Activated naive CD8-positive, alpha-beta T cell treated with anti-CD3 and anti-CD28 coated beads for 36 hours (primary cell): ENCODE data around the gene EHMT2. TPM values are rescaled to one million over a fixed set of nuclear protein-coding genes. Genes with fewer than 3 reads are reported as not detected.

Experiments
- DNase-seq: peaks from one replicate; pipeline ENCODE4 v3.0.0; 2021
- H3K27ac Mint-ChIP-seq: one replicate; pipeline ENCODE4 v1.8.0; 2022; ENCODE audit warnings: mild to moderate bottlenecking, moderate library complexity, mixed read lengths
- H3K27me3 Mint-ChIP-seq: one replicate; pipeline ENCODE4 v1.8.0; 2022; ENCODE audit warnings: mild to moderate bottlenecking, mixed read lengths
- H3K36me3 Mint-ChIP-seq: one replicate; pipeline ENCODE4 v1.8.0; 2021; ENCODE audit warnings: mild to moderate bottlenecking, mixed read lengths
- H3K4me1 Mint-ChIP-seq: one replicate; pipeline ENCODE4 v1.8.0; 2021; ENCODE audit warnings: mixed read lengths
- H3K4me3 Mint-ChIP-seq: one replicate; pipeline ENCODE4 v1.8.0; 2022; ENCODE audit warnings: mild to moderate bottlenecking, moderate library complexity, mixed read lengths
- H3K9me3 Mint-ChIP-seq: one replicate; pipeline ENCODE4 v1.8.0; 2022; ENCODE audit warnings: mixed read lengths
- total RNA-seq, 2 experiments: library from RNA; stranded (reverse); gene quantifications; one replicate each; pipeline ENCODE4 v1.2.3, GENCODE V29; 2021

The EHMT2 gene
- total RNA-seq, 2 experiments from 2014 or later = 63.4 to 64.0 TPM

DNA sequence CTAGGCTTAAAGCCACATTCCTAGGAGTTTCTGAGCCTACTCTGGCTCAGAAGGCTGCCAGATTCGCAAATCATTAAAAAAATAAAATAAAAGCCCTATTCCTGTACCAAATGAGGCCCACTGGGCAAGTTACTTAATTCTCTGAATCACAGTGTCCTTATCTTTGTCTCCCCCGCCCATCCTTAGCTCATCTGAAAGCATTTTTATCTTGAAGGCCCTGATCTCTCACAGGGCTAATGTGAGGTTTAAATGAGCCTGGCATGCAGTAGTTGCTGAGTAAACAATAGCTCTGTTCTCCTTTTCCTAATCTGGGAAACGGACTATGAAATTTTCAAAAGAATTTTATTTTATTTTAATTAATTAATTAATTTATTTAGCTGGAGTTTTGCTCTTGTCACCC is 6.5 kb upstream of the EHMT2 start:
- Mint-ChIP-seq H3K9me3 (no peaks in the 10 kb centered on the region), H3K27ac (no peak overlapping the region), H3K4me3 (no peak overlapping the region), H3K27me3 (peaks cover 6% of the 10 kb centered on the region), H3K4me1 (peaks cover 18% of the 10 kb centered on the region), H3K36me3 (no peaks in the 10 kb centered on the region)
- DNase-seq = no peak

DNA sequence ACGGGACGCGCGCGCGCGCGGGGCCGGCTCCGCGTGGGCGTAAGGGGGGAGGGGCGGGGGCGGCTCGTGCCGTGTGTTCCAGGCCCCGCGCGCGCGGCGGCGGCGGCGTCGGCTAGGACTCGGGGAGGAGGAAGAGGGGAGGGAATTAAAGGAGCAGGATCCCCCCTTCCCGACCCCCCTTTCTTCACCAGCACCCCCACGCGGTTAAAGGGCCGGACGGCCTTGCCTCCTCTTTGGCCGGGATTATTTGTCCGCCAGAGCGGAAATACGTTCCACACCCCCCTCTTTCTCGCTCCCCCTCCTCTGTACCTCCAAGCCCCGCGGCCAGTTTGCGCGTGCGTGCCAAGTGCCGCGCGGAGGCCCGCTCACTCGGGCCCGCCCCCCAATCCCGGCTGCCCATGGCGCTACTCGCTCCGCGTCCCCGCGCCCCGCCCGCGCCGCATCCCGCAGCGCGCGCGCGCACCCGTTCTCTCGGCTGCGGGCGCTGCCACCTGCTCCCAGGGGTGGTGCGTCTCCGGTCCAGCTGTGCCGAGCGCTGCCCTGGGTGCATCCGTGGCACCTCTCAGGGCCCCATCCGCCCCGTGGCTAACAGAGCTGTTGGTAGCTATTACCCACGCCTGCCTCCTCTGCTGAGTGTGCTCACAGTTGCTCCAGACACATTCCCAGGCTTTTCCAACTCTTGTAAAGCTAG is 4.6 kb upstream of the EHMT2 start, which contains the start of gene ZBTB12:
ZBTB12 (minus strand) TSS at position 134 of the 691 bp plus-strand sequence. CDS start 781 bp downstream, outside the sequence.
- DNase-seq = peak; percentile 91
- H3K4me1 Mint-ChIP-seq = peaks cover 23% of the 10 kb centered on the region
- H3K27me3 Mint-ChIP-seq = peaks cover 6% of the 10 kb centered on the region
- H3K4me3 Mint-ChIP-seq = peak within 1 kb of the TSS; percentile 84
- H3K9me3 Mint-ChIP-seq = no peaks in the 10 kb centered on the region
- H3K27ac Mint-ChIP-seq = peak within 1 kb of the TSS; percentile 84
- H3K36me3 Mint-ChIP-seq = peaks cover 4% of the 10 kb centered on the region

DNA sequence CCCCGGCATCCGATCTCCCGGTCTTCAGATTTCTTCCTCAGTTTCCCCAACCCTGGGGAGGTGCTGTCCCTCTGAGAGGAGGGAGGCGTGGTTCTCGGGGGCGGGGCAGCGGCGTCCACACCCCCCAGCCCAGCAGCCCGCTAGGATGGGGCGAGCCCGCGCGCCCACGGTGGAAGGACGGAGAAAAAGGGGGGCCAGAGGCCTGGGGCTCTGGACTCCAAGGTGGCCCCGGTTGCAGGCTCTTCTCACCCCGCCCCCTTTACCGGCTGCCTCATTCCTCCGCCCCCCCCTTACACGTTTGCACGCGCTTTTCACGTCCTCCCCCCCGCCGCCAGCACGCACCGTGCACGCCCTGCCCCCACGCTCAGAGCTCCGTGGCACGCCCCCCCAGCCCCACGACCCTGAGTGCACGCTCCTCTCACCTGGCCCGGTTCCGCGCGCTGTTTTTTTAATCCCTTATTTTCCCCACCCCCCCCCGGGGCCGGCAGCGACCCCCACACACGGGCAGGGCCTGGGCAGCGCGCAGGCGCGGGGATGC is 4.0 kb upstream of the EHMT2 start:
- Mint-ChIP-seq H3K9me3 (no peaks in the 10 kb centered on the region), H3K4me1 (peaks cover 25% of the 10 kb centered on the region), H3K27ac (peak overlapping the region; percentile 54), H3K27me3 (peaks cover 6% of the 10 kb centered on the region), H3K4me3 (peak overlapping the region; percentile 69), H3K36me3 (peaks cover 4% of the 10 kb centered on the region)
- DNase-seq = peak; percentile 67

DNA sequence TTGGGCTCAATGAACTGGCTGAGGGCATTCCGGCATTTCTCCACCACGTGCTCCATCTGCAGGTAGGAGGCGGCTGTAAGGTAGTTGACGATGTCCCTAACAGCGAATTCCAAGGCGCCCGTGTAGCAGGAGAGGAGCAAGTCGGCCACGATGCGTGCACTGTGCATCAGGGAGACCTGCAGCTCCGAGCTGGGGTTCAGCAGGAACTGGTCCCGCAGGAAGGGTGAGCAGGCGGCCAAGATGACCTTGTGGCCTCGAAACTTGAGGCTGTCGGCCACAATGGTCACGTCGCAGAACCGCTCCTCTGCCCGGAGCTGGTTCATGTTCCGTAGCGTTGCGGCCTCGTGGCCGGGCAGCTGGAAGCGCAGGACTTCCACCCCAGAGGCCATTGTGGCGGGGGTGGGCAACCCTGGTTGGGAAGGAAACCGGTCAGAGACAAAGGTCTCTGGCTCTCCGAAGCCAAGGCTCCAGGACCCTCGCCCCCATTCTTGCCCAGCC is 3.5 kb upstream of the EHMT2 start:
- no peak for DNase-seq
- peak overlapping the region; percentile 54 for H3K27ac Mint-ChIP-seq

DNA sequence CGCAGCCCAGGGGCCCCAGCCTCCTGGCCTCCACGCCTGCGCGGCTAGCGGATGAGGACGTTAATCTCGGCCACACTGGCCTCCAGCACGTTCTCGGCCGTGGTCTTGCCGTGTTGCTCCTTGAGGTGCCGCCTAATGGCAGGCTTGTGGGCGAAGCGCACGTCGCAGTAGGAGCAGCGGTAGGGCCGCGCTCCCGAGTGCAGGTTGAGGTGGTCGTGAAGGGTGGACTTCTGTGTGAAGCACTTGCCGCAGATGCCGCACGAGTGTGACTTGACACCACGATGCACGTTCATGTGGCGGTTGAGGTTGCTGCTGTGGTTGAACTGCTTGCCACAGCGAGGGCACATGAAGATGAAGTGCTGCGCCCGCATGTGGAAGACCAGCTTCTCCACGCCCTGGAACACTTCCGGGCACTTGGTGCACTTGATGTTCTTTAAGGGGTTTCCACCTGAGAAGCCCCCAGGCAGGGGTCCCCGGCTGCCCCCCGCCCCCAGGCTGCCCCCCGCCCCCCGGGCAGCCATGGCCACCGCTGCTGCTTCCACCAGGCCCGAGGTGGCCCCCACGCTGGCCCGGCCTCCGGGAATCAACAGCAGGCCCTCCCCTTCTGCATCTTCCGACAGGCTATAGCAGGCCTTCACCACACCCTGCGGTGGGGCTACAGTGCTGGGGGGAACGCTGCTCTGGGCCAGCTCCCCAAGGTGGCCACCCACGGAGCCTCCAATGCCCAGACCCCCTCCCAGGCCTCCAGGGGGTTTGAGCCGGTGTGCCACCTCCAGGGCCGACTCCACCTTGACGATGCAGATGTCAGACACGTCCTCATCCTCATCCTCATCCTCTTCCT is 2.6 kb upstream of the EHMT2 start:
- DNase-seq = peak; percentile 27
- peaks cover 32% of the 10 kb centered on the region for H3K4me1 Mint-ChIP-seq
- peaks cover 6% of the 10 kb centered on the region for H3K27me3 Mint-ChIP-seq
- H3K9me3 Mint-ChIP-seq = no peaks in the 10 kb centered on the region
- H3K27ac Mint-ChIP-seq = peak overlapping the region; percentile 54
- peaks cover 9% of the 10 kb centered on the region for H3K36me3 Mint-ChIP-seq
- H3K4me3 Mint-ChIP-seq = peak overlapping the region; percentile 39

More for the DNA sequence above, 3.5 kb upstream of the EHMT2 start:
- Mint-ChIP-seq H3K36me3 (peaks cover 4% of the 10 kb centered on the region), H3K9me3 (no peaks in the 10 kb centered on the region), H3K4me3 (peak overlapping the region; percentile 69), H3K4me1 (peaks cover 29% of the 10 kb centered on the region), H3K27me3 (peaks cover 6% of the 10 kb centered on the region)

DNA sequence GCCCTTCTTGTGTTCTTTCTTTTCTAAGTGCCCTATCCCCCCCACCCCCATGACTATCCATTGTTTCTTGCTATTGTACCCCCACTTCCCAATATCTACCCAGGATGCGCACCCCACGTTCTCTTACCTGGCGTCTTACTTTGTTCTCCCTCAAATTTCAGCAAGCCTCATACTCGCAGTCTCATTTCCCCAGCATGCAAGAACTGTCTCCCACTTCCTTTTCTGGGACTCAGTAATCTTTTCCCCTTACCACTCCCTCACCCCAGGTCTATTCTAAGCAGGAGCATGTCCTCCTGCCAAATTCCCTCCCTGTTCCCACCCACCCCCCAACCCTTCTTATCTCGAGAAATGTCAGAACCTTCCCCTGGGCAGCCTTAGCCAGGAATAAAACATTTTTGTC is 1.7 kb upstream of the EHMT2 start:
- peaks cover 32% of the 10 kb centered on the region for H3K4me1 Mint-ChIP-seq
- no peaks in the 10 kb centered on the region for H3K9me3 Mint-ChIP-seq
- DNase-seq = no peak
- H3K36me3 Mint-ChIP-seq = peaks cover 9% of the 10 kb centered on the region
- peaks cover 6% of the 10 kb centered on the region for H3K27me3 Mint-ChIP-seq
- H3K27ac Mint-ChIP-seq = peak overlapping the region; percentile 40
- H3K4me3 Mint-ChIP-seq = peak overlapping the region; percentile 61

DNA sequence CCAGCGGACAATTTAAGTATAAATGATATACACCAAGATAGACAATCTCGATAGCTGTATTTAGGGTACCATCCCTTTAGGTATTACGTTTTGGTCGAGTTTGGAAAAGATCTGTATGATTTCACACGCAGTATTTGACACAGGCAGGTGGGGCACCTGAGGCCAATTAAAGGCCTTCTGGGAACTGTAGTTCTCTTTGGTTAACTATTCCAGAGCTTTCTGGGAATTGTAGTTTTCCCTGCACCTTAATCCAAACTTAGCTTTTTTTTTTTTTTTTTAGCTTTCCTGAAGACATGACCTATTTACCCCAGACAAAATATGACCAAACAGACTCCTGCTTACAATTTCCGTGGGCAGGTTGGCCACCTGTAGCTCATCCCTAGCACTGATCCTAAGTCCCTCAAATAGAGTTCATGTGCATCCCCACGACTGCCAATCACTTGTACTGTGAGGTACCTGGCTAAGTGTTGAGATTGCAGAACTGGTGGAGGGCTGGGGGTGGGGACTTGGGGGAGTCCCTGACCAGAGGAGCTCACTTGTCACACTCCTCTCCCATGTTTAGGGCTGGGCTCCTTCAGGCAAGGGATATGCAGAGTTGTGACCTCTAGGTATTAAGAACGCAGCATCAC is 999 bp upstream of the EHMT2 start:
- H3K4me3 Mint-ChIP-seq = peak overlapping the region; percentile 97
- no peaks in the 10 kb centered on the region for H3K9me3 Mint-ChIP-seq
- peaks cover 11% of the 10 kb centered on the region for H3K36me3 Mint-ChIP-seq
- DNase-seq = peak; percentile 22
- H3K4me1 Mint-ChIP-seq = peaks cover 32% of the 10 kb centered on the region
- H3K27ac Mint-ChIP-seq = peak overlapping the region; percentile 97
- H3K27me3 Mint-ChIP-seq = peaks cover 6% of the 10 kb centered on the region

DNA sequence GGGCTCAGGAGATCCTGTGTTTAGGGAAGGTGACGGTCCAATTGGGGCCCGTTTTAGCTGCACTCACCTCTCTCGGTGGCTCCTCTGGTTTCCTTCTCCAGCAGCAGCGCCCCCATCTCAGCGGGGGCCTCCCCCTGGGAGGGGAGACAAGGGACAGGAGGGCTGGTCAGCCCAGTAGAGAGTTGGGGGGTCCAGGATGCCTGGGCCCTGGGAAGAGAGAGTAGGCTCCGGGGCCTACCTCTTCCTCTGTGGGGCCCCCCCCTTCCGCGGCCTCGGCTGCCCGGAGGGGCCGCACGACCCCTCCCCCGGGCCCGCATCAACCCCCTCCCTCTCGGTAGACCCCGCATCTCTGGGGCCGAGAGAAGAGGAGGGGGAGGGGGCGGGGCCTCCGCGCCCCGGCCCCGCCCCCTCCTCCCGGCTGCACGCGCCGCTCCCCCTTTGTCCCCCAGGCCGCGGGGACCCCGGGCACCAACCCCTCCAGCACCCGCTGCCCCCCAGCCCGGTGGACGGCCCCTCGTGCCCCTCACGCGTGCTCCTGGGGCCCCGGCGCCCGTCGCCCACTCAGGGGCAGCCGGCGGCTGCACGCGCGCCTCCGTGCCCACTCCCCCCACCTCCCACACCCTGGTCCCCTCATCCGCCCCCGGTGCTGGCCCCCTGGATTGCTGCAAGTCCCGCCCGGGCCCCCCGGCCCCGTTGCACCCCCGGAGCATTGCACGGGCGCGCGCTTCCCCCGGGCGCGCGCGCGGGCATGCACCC is 464 bp downstream of the EHMT2 start:
- peaks cover 25% of the 10 kb centered on the region for H3K4me1 Mint-ChIP-seq

DNA sequence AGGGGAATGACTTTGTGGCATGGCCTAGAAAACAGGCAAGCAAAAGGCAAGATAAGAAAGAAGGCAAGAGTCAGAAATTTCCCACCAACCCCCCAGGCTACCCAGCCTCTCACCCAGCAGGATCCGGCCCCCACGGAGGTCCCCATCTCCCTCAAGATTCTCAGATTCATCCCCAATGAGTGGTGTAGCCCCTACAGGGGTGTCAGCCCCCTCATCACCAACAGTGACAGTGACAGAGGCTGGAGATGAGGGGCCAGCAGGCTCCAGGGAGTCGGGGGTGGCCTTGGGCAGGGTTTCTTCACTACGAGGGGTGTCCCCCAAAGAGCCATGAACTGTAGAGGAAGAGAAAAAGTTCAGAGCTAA is 1.0 kb downstream of the EHMT2 start:
- Mint-ChIP-seq H3K9me3 (no peaks in the 10 kb centered on the region), H3K4me3 (peak overlapping the region; percentile 86), H3K4me1 (peaks cover 25% of the 10 kb centered on the region), H3K27me3 (no peaks in the 10 kb centered on the region), H3K36me3 (peaks cover 13% of the 10 kb centered on the region), H3K27ac (peak overlapping the region; percentile 85)
- no peak for DNase-seq

More for the DNA sequence above, 464 bp downstream of the EHMT2 start:
- peaks cover 13% of the 10 kb centered on the region for H3K36me3 Mint-ChIP-seq
- peak overlapping the region; percentile 86 for H3K4me3 Mint-ChIP-seq
- H3K9me3 Mint-ChIP-seq = no peaks in the 10 kb centered on the region
- DNase-seq = no peak
- no peaks in the 10 kb centered on the region for H3K27me3 Mint-ChIP-seq
- peak overlapping the region; percentile 85 for H3K27ac Mint-ChIP-seq

DNA sequence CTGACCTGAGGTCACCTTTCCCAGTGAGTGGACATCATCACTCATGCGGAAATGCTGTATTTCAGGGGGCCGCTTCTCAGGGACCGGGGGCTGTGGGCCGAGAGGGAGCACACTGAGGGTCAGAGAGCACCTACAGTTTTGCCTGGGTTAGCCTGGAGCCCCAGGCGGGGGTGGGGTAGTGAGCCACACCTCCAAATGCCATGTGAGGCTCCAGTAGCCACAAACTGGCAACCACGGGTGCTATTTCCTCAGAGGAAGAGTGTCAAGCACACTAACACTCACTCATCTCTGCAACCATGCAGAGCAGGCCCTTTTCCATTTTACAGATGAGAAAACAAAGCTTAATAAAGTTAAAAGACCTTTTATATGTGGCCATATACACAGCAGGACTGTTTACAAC is 4.7 kb downstream of the EHMT2 start:
- peaks cover 9% of the 10 kb centered on the region for H3K4me1 Mint-ChIP-seq
- DNase-seq = no peak
- no peak overlapping the region for H3K27ac Mint-ChIP-seq
- no peaks in the 10 kb centered on the region for H3K9me3 Mint-ChIP-seq
- no peaks in the 10 kb centered on the region for H3K27me3 Mint-ChIP-seq
- H3K36me3 Mint-ChIP-seq = peaks cover 16% of the 10 kb centered on the region
- H3K4me3 Mint-ChIP-seq = no peak overlapping the region

DNA sequence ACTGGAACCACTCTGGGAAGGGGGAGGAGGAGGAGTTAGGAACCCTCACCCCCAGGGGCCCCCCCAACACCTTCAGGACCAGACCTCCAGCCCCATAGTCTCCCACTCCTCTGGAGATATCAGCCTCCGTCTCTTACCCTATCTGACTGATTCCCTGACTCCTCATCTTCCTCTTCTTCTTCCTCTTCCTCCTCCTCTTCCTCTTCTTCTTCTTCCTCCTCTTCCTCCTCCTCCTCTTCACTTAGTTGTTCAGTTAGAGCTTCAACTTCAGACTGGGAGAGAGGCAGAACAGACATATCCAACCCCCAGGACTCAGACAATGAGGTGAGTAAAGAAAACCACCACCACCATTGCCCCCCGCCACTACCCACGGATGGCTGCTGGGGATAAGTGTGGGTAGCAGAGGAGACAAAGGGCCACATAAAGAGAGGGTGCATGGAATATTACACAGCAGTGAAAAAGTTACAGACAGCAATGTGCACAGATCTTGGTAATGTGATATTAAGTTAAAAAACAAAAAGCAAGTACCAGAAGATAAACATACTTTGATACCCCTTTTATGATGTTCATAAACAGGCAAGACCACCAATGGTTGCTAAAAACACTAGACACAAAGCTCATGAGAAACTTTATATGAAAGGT is 8.0 kb downstream of the EHMT2 start:
- no peak overlapping the region for H3K27ac Mint-ChIP-seq
- peaks cover 19% of the 10 kb centered on the region for H3K36me3 Mint-ChIP-seq
- H3K4me3 Mint-ChIP-seq = no peak overlapping the region

DNA sequence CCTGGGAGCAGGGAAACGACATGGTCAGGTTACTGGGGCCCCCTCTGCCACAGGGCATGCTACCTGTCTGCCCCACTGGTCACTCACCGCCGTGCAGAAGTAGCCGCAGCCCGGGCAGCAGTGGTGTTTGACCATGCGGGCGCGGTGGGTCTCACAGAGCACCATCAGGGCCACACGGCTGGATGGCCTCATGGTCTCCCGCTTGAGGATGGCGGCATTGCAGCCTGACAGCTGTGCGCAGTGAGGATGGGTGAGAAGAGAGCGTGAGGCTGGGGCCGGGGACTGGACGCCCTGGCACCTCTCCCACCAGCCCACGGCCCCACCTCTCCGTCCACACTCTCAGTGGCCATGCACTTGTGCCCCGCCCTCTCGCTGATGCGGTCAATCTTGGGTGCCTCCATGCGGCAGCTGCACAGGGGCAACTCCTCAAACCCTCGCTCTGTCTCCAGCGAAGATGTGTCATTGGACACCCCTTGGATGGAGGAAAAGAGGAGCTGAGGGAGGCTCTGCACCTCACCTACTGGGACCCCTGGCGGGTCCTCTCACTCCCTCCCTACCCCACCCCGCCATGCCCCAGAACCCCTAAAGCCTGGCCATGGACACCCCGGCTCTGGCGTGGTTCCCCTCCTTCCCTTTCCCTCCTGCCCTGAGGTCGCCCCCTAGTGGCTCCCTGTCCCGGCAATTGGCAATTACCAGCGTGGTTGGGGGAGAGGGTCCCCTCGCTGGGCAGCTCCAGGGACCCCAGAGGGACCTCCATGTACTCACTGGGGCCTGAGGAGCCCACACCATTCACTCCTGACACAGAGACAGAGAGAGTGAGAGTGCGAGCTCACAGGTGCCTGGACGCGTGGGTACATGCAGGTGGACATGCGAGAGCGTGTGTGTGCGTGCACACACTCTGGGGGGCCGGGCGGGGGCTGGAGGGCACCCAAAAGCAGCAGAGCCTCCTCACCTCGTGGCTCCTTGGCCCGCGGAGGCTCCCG is 8.9 kb downstream of the EHMT2 start:
- Mint-ChIP-seq H3K4me3 (no peak overlapping the region), H3K36me3 (peaks cover 18% of the 10 kb centered on the region)

More for the DNA sequence above, 8.0 kb downstream of the EHMT2 start:
- H3K27me3 Mint-ChIP-seq = no peaks in the 10 kb centered on the region
- no peaks in the 10 kb centered on the region for H3K9me3 Mint-ChIP-seq
- DNase-seq = no peak
- no peaks in the 10 kb centered on the region for H3K4me1 Mint-ChIP-seq

More for the DNA sequence above, 8.9 kb downstream of the EHMT2 start:
- no peaks in the 10 kb centered on the region for H3K9me3 Mint-ChIP-seq
- no peak overlapping the region for H3K27ac Mint-ChIP-seq
- H3K27me3 Mint-ChIP-seq = no peaks in the 10 kb centered on the region
- H3K4me1 Mint-ChIP-seq = no peaks in the 10 kb centered on the region
- peak; percentile 58 for DNase-seq
